IMR-90 (cell line): Measurements from ENCODE around the gene RAD51B.

ENCODE experiments used
- CEBPB ChIP-seq: IDR thresholded peaks from 2 replicates; pipeline ENCODE4 v1.6.1; 2012; ENCODE audit warnings: low read depth, low read length, improper control_type of control experiment
- CHD1 ChIP-seq: IDR thresholded peaks from 2 replicates; pipeline ENCODE4 v1.6.1; 2012; ENCODE audit warnings: low read depth, low read length, improper control_type of control experiment
- FOS ChIP-seq: fragments of 150-350 bp; IDR thresholded peaks from 2 replicates; pipeline ENCODE4 v1.6.1; 2016; ENCODE audit warnings: low read depth, low read length
- MAFK ChIP-seq: IDR thresholded peaks from 2 replicates; pipeline ENCODE4 v1.6.1; 2012; ENCODE audit warnings: low read depth, low read length, improper control_type of control experiment
- MAZ ChIP-seq: IDR thresholded peaks from 2 replicates; pipeline ENCODE4 v1.6.1; 2012; ENCODE audit warnings: low read depth, mild to moderate bottlenecking, low read length, improper control_type of control experiment, moderate library complexity, borderline replicate concordance
- POLR2A ChIP-seq: IDR thresholded peaks from 2 replicates; pipeline ENCODE4 v1.6.1; 2012; ENCODE audit warnings: mild to moderate bottlenecking, low read depth, low read length
- RAD21 ChIP-seq: IDR thresholded peaks from 2 replicates; pipeline ENCODE4 v1.6.1; 2012; ENCODE audit warnings: low read length, improper control_type of control experiment
- RCOR1 ChIP-seq: IDR thresholded peaks from 2 replicates; pipeline ENCODE4 v1.6.1; 2012; ENCODE audit warnings: mild to moderate bottlenecking, low read length, improper control_type of control experiment; ENCODE audit not compliant: insufficient replicate concordance
- SMC3 ChIP-seq: fragments of 150-350 bp; IDR thresholded peaks from 2 replicates; pipeline ENCODE4 v1.6.1; 2016; ENCODE audit warnings: low read depth, mild to moderate bottlenecking, antibody characterized with exemption, low read length, moderate library complexity
- TF ChIP-seq, protein P1 (sequence below): conservative IDR thresholded peaks from 2 replicates; pipeline ENCODE4 v1.5.1; 2012; ENCODE audit warnings: mild to moderate bottlenecking, low read depth, low read length, improper control_type of control experiment
- TF ChIP-seq, protein P2 (sequence below): fragments of 150-350 bp; IDR thresholded peaks from 2 replicates; pipeline ENCODE4 v1.6.1; 2017; ENCODE audit warnings: mild to moderate bottlenecking, antibody characterized with exemption, low read length, low read depth

DNA sequence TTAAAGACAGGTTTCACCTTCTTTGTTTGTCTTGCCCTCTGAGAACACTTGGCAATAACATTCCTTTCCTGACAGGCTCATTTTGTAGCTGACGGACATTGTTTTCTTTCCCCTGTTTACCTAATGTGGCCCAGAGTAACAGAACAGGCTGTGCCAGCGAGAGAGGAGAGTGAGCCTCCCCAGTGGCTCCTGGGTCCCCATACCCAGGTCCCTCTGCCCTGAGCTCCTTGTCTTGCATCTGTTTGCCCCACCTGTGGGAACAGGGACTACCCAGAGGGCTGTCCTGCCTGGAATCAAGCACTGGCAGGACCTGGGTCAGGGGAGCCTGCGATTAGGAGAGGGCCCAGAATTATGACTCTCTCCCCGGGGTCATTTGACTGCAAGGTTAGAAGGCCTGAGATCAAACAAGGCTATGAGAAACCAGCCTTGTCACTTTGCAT lies 750.4 kb downstream of the RAD51B start:
- TF ChIP-seq, protein P1, sequence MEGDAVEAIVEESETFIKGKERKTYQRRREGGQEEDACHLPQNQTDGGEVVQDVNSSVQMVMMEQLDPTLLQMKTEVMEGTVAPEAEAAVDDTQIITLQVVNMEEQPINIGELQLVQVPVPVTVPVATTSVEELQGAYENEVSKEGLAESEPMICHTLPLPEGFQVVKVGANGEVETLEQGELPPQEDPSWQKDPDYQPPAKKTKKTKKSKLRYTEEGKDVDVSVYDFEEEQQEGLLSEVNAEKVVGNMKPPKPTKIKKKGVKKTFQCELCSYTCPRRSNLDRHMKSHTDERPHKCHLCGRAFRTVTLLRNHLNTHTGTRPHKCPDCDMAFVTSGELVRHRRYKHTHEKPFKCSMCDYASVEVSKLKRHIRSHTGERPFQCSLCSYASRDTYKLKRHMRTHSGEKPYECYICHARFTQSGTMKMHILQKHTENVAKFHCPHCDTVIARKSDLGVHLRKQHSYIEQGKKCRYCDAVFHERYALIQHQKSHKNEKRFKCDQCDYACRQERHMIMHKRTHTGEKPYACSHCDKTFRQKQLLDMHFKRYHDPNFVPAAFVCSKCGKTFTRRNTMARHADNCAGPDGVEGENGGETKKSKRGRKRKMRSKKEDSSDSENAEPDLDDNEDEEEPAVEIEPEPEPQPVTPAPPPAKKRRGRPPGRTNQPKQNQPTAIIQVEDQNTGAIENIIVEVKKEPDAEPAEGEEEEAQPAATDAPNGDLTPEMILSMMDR: no peak
- TF ChIP-seq POLR2A (no peak), CEBPB (no peak), MAFK (no peak), FOS (no peak), RAD21 (no peak), CHD1 (no peak), MAZ (no peak), SMC3 (no peak), RCOR1 (no peak)
- TF ChIP-seq, protein P2, sequence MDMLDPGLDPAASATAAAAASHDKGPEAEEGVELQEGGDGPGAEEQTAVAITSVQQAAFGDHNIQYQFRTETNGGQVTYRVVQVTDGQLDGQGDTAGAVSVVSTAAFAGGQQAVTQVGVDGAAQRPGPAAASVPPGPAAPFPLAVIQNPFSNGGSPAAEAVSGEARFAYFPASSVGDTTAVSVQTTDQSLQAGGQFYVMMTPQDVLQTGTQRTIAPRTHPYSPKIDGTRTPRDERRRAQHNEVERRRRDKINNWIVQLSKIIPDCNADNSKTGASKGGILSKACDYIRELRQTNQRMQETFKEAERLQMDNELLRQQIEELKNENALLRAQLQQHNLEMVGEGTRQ: no peak
